ENCODE data around the gene VPS18.

VPS18 gene

DNA sequence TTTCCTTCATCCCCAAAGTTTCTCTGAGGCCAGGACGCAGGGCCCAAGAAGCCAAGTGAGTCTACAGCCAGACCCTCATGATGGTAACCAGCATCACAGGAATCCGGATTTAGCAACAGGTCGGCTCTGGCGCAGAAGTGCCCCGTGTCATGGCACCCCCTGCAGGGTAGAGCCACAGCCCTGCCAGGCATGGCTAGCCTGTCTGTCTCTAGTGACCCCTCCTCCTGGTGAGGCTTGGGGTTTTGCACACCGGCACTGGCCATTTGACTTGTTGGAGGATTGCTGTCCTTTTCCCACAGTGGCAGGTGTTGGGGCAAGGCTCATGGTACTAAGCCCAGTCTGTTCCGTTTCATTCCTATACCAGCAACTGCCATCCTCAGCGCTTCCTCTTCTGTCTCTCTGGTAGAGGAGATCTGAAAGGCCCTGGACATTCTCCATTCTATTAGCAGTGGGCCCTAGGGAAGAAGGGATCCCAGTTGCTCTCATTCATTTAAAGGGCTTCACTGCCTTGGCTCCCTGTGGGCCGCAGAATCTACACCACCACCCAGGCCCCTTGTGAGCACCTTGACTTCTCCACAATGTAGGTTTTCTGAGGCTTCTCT lies 49.6 kb downstream of the VPS18 start:
- in situ Hi-C loops (cut with HindIII; ENCODE audit: low pct_ligation_motif_present, low pct_unique_long_range_greater_than_20kb, low sequenced_read_pairs) = no loop called here
- DNase-seq = no peak

DNA sequence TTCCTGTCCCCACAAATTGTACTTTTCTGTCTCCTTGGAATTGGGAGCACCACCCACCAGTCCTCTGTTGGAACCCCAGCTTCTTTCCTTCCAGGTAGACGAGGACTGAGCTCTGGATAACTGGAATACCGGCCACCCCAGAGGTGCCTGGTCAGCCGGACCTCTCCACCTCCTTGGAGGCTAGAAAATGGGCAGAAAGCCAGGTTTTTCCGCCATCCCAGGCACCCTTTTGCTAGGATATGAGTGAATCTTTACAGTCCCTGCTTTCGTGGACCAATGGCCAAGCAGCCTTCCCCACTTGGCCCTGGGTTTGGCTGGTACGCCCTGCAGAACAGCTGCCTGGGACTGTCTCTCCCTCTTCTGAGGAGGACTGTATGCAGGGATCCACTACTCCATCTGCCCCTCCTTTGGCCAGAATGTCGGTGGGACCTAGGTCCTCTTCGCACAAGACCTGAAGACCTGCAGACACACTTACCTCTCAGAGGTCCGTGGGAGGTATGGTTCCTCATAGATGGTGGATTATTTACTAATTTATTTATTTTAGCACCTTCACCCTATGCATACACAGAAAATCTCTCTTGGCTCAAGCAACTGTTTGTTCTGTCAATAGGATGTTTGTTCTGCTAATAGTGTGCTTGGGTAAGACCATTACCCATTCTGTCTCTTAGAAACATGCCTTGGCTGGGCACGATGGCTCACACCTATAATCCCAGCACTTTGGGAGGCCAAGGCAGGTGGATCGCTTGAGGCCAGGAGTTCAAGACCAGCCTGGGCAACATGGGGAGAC lies 50.5 kb downstream of the VPS18 start:
- in situ Hi-C loops (cut with HindIII; ENCODE audit: low pct_ligation_motif_present, low pct_unique_long_range_greater_than_20kb, low sequenced_read_pairs) = no loop called here
- no peak for DNase-seq

DNA sequence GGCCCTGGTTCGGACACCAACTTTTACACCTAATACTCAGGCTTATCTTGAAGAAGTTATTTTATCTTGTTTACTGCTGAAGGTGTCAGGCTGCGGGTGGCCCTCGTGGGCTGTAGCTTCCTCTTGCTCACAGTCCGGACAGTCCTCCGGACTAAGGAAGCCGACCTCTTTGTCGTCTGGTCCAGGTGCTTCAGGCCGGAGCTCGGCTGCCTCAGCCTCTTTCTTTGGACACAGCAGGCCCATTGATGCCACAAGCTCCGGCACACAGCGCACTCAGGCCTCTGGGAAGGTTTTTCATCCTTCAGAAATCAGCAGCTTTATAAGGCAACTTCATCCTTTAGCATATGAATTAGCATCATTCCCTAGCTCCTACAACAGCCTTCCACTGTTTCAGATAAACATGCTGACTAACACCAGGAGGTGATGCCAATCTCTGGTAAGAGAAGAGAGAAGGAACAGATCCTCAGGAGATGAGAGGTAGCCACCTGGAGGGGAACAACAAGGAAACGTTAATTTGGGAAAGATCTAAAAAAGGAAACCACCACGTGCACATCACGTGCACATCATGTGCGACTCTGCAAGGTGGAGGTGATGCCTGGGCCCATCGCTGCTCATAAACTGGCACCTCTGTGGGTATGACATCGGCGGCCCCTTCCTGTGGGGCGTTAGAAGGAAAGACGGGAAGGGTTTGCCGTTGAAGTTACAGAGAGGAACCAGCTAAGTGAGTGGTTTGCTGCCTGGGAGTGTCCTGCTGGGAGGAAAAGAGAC lies 54.6 kb downstream of the VPS18 start:
- DNase-seq = no peak
- in situ Hi-C loops (cut with HindIII; ENCODE audit: low pct_ligation_motif_present, low pct_unique_long_range_greater_than_20kb, low sequenced_read_pairs) = no loop called here

DNA sequence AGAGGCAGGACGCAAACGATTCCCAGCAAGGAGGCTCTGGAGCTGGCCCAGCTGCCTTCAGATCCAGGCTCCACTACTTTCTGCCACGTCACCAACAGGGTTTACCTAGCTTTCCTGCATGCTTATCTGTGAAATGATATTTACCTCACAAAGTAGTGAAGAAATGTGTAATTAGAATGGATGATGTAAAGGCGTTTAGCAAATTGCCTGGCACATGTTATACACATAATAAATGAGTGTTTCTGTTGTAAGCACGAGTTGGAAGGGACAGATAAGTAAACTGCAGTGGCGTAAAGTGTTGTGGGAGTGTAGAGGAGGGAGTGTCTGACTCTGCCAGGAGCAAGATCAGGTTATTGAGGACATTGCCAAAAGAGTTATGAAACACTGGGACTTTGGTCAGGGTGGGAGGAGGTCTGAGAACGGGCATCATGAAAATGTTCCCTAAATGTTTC lies 55.5 kb downstream of the VPS18 start:
- in situ Hi-C loops (cut with HindIII; ENCODE audit: low pct_ligation_motif_present, low pct_unique_long_range_greater_than_20kb, low sequenced_read_pairs) = no loop called here
- DNase-seq = no peak

DNA sequence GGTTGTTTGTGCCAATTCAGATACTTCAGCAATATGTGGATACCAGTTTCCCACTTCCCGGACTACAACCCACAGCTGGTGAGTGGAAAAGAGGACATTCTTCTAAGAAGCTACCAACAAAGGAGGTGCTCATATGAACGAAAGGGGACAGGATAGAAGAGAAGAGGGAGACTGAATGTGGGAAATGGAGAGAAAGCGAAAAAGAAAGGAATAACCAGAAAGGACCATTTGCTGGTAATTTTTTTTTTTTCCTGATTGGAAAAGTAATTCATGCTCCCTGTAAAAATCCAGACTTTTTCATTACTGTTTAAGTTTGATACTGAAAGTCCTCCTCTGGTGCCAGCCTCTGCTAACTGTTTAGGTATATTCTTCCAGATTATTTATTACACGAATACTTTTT lies 57.5 kb downstream of the VPS18 start:
- no peak for DNase-seq
- in situ Hi-C loops (cut with HindIII; ENCODE audit: low pct_ligation_motif_present, low pct_unique_long_range_greater_than_20kb, low sequenced_read_pairs) = no loop called here

DNA sequence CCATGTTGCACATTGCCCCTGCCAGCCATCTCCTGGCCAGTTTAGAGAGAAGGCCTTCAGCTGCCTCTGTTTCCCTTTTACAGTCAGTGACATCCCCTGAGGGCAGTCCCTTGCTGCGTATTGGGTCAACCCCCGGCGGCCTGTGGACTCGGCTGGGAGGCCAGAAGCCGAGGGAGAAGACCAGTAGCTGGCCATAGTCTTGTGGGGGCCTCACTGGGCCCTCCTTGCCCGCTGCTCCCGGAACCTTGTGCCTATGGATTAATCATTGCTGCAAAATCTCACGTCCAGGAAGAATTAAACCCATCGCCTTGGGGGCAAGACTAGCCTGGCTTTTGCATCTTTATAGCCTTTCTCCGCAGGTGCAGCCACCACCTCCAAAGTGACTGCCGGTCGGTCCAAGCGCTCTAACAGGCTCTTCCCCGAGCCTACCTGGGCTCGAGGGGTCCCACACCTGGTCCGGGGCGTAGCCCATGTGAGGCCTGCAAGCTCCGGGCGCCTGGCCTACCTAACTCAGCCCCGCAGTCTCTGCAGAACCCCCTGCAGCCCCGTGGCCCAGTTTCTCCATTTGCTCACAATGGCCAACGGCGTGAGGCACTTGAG lies 58.2 kb downstream of the VPS18 start:
- no peak for DNase-seq
- in situ Hi-C loops (cut with HindIII; ENCODE audit: low pct_ligation_motif_present, low pct_unique_long_range_greater_than_20kb, low sequenced_read_pairs) = no loop called here

DNA sequence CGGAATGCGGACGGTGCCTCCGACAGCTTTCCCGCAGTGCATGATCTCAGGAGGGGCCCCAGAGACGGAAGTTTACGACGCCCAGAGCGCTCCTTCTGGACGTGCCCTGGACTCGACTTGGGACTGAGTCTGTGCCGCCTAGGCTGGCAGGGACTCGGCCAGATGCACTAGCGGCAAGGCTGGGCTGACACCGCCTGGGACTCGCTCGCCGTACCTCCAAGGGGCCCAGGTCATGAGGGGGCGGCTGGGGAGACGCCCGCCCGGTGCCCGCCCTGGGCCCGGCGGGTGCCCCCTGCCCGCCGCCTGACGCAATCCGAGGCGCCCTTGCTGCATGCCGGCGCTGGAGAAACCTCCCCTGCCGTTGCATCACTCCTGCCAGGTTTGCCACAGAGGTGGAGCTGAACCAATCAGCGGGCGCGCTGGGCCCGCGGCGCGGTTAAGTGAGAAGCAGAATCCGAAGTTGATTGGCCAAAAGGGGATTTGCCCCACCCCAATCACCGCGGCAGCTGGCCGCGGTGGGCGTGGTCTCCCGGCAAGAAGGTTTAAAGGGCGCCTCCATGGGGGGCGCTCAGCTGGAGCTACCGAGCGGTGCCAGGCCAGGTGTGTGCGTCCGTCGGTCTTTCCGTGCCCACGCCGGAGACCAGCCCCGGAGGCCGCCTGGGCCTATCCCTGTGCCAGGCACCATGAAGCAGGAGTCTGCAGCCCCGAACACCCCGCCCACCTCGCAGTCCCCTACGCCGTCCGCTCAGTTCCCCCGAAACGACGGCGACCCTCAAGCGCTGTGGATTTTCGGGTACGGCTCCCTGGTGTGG lies 58.9 kb downstream of the VPS18 start, which contains the start of gene CHAC1:
TSS of gene CHAC1 (plus strand) at position 571 of the 812 bp plus-strand sequence. CDS start at position 684, 113 bp downstream.
- peak; percentile 96 for DNase-seq
- in situ Hi-C loops (cut with HindIII; ENCODE audit: low pct_ligation_motif_present, low pct_unique_long_range_greater_than_20kb, low sequenced_read_pairs) = no loop called here

Data from ACHN (cell line).